GM12878 (cell line): ENCODE data around the gene SMYD5. TPM values are rescaled to one million over a fixed set of nuclear protein-coding genes. Genes with fewer than 3 reads are reported as not detected.

Experiments
- CHD2 ChIP-seq: IDR thresholded peaks from 2 replicates; pipeline ENCODE4 v1.6.1; 2011; ENCODE audit warnings: low read depth, low read length, improper control_type of control experiment, borderline replicate concordance
- EGR1 ChIP-seq, 2 experiments: IDR thresholded peaks; 1 replicate in 1 of 2; 2 replicates in 1 of 2; pipeline ENCODE4 v1.6.1; 2011 to 2012; ENCODE audit warnings: low read depth in 2 of 2, low read length in 2 of 2, borderline replicate concordance in 1 of 2, mild to moderate bottlenecking in 1 of 2, moderate library complexity in 1 of 2
- HDGF ChIP-seq: fragments of 450-650 bp; IDR thresholded peaks from 2 replicates; pipeline ENCODE4 v1.6.1; 2016; ENCODE audit warnings: antibody characterized with exemption
- IRF3 ChIP-seq: fragments of 450-650 bp; IDR thresholded peaks from 2 replicates; pipeline ENCODE4 v1.6.1; 2014; ENCODE audit warnings: mild to moderate bottlenecking
- IRF4 ChIP-seq: IDR thresholded peaks from 2 replicates; pipeline ENCODE4 v1.6.1; 2011; ENCODE audit warnings: low read depth, low read length
- MTA2 ChIP-seq: fragments of 450-650 bp; IDR thresholded peaks from 2 replicates; pipeline ENCODE4 v1.6.1; 2016; ENCODE audit warnings: low read depth, mild to moderate bottlenecking, moderate library complexity
- RAD51 ChIP-seq: fragments of 450-650 bp; IDR thresholded peaks from 2 replicates; pipeline ENCODE4 v1.6.1; 2016; ENCODE audit warnings: moderate library complexity, mild to moderate bottlenecking, inconsistent platforms
- RBBP5 ChIP-seq: fragments of 200-600 bp; sonication (generic); conservative IDR thresholded peaks from 2 replicates; pipeline ENCODE4 v1.6.1; 2016
- SPI1 ChIP-seq: IDR thresholded peaks from 2 replicates; pipeline ENCODE4 v1.6.1; 2011; ENCODE audit warnings: low read depth, mild to moderate bottlenecking, low read length, moderate library complexity, borderline replicate concordance; ENCODE audit not compliant: insufficient read depth
- TCF12 ChIP-seq: IDR thresholded peaks from 2 replicates; pipeline ENCODE4 v1.6.1; 2011; ENCODE audit warnings: low read depth, mild to moderate bottlenecking, low read length
- polyA plus RNA-seq, 11 experiments: library from polyadenylated mRNA; depleted of rRNA in 4 of 11; unstranded in 6 of 11; stranded (reverse) in 5 of 11; fragments of >200 nt; fragmentation: Nextera tagmentation in 4 of 11; fragmentation: Illumina TruSeq in 1 of 11; extraction: Ambion mirVana in 4 of 11; extraction: Trizol in 1 of 11; gene quantifications; 1 replicate in 1 of 11; 2 replicates in 10 of 11; pipeline versions ENCODE4 v1.2.1 to v1.2.3, GENCODE V29; 2011 to 2016; ENCODE audit warnings: inconsistent platforms in 2 of 11, missing spikeins in 2 of 11, low read depth in 1 of 11
- total RNA-seq, 4 experiments: library from RNA; depleted of rRNA in 3 of 4; stranded (reverse); fragments of >200 nt in 3 of 4; fragmentation: Illumina TruSeq in 1 of 4; extraction: Trizol in 1 of 4; gene quantifications; 2 replicates each; pipeline versions ENCODE4 v1.2.1 to v1.2.3, GENCODE V29; 2013 to 2021

Gene SMYD5
- total and polyA plus RNA-seq, 10 of the 15 experiments (the other 5 are each of a cell fraction or from before 2014, with no cell fraction given): 6.1 to 35.3 (median 26.4) TPM

DNA sequence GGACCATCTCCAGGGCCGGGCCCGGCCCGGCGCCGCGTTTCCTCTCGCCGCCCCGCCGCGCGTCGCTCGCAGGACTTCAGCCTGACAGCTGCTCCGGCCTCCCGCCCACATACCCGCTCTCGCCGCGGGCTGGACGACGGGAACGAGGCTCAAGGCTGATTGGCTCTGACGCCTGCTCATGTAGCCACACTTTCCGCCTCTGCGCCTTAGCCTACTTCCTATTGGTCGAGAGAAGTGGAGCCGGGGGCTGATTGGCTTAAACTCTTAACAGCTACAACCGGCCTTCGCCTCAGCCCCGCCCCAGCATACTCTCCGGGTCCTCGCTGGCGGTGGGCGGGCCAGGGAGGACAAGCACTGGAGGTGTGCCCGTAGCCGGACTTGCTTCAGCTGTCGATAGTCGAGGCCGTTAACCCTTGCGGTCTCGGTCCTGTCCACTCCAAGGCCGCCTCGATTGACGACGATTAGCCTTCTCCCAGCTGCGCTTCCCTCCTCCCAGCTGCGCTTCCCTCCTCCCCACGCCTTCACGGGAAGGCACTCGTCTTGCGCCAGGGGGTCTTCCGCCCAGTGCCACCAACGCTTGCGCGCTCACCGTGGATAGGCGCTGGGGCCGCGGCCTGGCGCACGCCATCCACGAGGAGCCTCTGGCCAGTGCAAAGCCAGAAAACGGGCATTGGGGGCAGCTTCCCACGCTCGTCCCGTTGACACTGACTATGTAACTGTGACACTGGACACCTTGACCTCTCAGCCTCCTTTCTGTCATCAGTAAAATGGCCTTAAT, 19.3 kb downstream of the SMYD5 start, which contains the start of gene PRADC1 (continued):
- peak in 1 of 2 experiments; percentile 62; a peak in 1 of 3 replicates for TF ChIP-seq EGR1 (IDR thresholded peaks at IDR 0.05; ENCODE audit: borderline replicate concordance in 1 of 2, low read depth in 2 of 2, low read length in 2 of 2)
- TF ChIP-seq TCF12: 0 out of 2 replicates have a peak, but pooled peaks have one; percentile 13
- no peak for TF ChIP-seq MTA2
- peak; percentile 96 for TF ChIP-seq CHD2
- no peak for TF ChIP-seq SPI1
- no peak for TF ChIP-seq RBBP5
- peak; percentile 96 for TF ChIP-seq IRF3
- no peak for TF ChIP-seq RAD51
- TF ChIP-seq HDGF: peak; percentile 90
- TF ChIP-seq IRF4: no peak
